LNCaP clone FGC (cell line): ENCODE measurements around the gene KLHL35.

Experiments used
- DNase-seq: peaks from one replicate; pipeline ENCODE4 v3.0.0-alpha.2; 2011; ENCODE audit warnings: low read depth
- H3K4me3 ChIP-seq: 2 replicates; pipeline ENCODE4 v1.5.1; 2011; ENCODE audit warnings: mild to moderate bottlenecking, low read depth, low read length, control low read depth
- TF ChIP-seq, protein P1 (sequence below): IDR thresholded peaks from 2 replicates; pipeline ENCODE4 v1.5.1; 2012; ENCODE audit warnings: mild to moderate bottlenecking; ENCODE audit not compliant: control insufficient read depth, insufficient read depth; ENCODE audit errors: extremely low read depth

KLHL35 gene

GRCh38 chr11:75428989-75429640 lies 3.9 kb downstream of the KLHL35 start:
- no peak for DNase-seq
- TF ChIP-seq, protein P1, sequence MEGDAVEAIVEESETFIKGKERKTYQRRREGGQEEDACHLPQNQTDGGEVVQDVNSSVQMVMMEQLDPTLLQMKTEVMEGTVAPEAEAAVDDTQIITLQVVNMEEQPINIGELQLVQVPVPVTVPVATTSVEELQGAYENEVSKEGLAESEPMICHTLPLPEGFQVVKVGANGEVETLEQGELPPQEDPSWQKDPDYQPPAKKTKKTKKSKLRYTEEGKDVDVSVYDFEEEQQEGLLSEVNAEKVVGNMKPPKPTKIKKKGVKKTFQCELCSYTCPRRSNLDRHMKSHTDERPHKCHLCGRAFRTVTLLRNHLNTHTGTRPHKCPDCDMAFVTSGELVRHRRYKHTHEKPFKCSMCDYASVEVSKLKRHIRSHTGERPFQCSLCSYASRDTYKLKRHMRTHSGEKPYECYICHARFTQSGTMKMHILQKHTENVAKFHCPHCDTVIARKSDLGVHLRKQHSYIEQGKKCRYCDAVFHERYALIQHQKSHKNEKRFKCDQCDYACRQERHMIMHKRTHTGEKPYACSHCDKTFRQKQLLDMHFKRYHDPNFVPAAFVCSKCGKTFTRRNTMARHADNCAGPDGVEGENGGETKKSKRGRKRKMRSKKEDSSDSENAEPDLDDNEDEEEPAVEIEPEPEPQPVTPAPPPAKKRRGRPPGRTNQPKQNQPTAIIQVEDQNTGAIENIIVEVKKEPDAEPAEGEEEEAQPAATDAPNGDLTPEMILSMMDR: no peak
- peak overlapping the region; percentile 37 for H3K4me3 ChIP-seq

GRCh38 chr11:75428281-75428724 lies 4.7 kb downstream of the KLHL35 start:
- peak overlapping the region; percentile 37 for H3K4me3 ChIP-seq
- peak; percentile 76 for DNase-seq
- TF ChIP-seq, protein P1: no peak

DNA sequence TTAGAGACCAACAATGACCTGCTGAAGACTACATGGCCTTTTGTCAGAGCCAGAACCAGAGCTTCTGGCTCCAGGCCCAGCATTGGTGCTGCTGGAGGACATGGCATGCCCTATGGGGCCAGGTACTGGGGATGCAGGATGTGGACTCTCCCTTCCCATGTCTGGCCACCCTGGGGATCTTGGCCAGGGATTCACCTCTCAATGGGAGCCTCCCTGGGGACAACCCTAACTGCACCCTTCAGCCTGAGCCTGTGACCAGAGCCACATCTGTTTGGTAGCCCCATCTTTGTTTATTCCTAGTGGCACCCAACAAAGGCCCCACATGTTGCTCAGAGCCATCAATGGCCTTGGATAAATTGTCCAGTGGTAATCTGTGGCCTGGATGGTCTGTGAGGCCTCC lies 5.8 kb downstream of the KLHL35 start:
- TF ChIP-seq, protein P1: no peak
- no peak for DNase-seq
- H3K4me3 ChIP-seq: no peak overlapping the region

GRCh38 chr11:75426720-75427086 lies 6.3 kb downstream of the KLHL35 start:
- H3K4me3 ChIP-seq: no peak overlapping the region
- no peak for DNase-seq
- TF ChIP-seq, protein P1: no peak

DNA sequence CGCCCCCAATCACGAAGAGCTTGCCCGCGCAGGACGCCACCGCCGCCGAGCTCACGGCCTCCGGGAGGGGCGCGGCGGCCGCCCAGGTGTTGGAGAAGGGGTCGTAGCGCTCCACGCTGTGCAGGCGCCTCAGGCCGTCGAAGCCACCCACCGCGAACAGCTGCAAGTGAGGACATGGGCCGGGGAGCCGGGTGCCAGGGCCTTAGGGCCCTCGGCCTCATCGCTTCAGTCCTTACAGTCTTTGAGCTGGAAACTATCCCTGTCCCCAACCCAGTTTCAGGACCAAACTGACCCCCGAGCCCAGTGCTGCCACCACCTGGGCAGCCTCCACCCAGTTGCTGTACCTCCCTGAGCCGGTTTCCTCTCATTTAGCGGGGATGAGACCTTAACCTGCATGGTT lies 7.6 kb downstream of the KLHL35 start:
- TF ChIP-seq, protein P1: peak; percentile 31; the same call in 1 of the 2 replicates
- no peak for DNase-seq
- no peak overlapping the region for H3K4me3 ChIP-seq

- DNase-seq: no peak
- H3K4me3 ChIP-seq: no peak overlapping the region
- TF ChIP-seq, protein P1: no peak
Measured at GRCh38 chr11:75424396-75424795, 8.6 kb downstream of the KLHL35 start.

DNA sequence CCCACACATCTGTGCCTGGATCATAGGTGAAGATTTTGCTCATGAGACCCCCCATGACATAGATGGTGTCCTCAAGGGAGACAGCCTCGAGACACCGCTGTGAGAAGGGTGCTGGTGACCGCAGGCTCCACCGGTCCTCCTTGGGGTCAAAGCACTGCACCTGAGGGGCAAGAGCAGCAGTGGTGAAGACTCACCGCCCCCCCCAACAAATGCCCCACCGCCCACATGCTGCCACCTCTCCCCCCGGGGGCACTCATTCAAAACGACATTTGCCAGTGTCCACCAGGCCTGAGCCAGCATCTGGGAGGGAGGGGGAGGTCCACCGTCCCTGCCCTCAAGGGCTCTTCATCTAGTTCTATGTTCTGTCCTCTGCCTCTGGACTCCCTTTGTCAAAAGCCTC lies 9.3 kb downstream of the KLHL35 start:
- DNase-seq: no peak
- no peak overlapping the region for H3K4me3 ChIP-seq
- TF ChIP-seq, protein P1: no peak
